GM12865 (cell line): Measurements from ENCODE around the gene CCER1.

Experiments
- DNase-seq: peaks from one replicate; pipeline ENCODE4 v3.0.0; 2010; ENCODE audit warnings: low read depth
- H3K4me3 ChIP-seq: 2 replicates; pipeline ENCODE4 v1.5.1; 2011; ENCODE audit warnings: mild to moderate bottlenecking, low read depth, low read length, control low read depth
- TF ChIP-seq, protein P1 (sequence below): IDR thresholded peaks from 2 replicates; pipeline ENCODE4 v1.5.1; 2011; ENCODE audit warnings: low read length, control low read depth, low read depth, inconsistent platforms; ENCODE audit not compliant: insufficient read depth; ENCODE audit errors: missing control alignments

CCER1 gene

DNA sequence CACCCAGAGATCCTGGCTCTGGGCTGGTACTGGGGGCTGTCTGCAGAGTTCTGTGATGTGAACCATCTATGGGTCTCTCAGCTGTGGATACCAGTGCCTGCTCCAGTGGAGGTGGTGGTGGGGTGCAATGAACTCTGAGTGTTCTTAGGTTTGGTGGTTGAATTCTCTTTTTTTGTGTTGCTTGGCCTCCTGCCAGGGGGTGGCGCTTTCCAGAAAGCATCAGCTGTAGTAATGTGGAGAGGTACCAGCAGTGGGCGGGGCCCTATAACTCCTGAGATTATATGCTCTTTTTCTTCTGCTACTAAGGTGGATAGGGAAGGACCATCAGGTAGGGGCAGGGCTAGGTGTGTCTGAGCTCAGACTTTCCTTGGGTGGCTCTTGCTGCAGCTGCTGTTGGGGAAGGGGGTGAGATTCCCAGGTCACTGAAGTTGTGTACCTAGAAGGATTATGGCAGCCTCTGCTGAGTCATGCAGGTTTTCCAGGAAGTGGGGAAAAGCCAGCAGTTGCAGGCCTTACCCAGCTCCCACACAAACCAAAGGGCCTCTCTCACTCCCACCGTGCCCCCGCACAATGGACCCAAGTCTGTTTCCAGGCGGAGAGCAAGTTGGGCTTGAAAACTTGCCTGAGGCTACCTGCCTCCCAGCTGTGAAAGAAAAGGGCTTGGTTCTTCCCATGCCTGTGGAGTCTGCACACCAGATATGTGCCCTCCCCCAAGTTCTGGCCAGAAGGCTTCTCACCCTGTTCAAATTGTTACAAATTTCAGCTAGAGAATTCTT lies 18.6 kb downstream of the CCER1 start:
- DNase-seq, result no peak
- H3K4me3 ChIP-seq, result no peak overlapping the region
- TF ChIP-seq, protein P1, sequence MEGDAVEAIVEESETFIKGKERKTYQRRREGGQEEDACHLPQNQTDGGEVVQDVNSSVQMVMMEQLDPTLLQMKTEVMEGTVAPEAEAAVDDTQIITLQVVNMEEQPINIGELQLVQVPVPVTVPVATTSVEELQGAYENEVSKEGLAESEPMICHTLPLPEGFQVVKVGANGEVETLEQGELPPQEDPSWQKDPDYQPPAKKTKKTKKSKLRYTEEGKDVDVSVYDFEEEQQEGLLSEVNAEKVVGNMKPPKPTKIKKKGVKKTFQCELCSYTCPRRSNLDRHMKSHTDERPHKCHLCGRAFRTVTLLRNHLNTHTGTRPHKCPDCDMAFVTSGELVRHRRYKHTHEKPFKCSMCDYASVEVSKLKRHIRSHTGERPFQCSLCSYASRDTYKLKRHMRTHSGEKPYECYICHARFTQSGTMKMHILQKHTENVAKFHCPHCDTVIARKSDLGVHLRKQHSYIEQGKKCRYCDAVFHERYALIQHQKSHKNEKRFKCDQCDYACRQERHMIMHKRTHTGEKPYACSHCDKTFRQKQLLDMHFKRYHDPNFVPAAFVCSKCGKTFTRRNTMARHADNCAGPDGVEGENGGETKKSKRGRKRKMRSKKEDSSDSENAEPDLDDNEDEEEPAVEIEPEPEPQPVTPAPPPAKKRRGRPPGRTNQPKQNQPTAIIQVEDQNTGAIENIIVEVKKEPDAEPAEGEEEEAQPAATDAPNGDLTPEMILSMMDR, result no peak

DNA sequence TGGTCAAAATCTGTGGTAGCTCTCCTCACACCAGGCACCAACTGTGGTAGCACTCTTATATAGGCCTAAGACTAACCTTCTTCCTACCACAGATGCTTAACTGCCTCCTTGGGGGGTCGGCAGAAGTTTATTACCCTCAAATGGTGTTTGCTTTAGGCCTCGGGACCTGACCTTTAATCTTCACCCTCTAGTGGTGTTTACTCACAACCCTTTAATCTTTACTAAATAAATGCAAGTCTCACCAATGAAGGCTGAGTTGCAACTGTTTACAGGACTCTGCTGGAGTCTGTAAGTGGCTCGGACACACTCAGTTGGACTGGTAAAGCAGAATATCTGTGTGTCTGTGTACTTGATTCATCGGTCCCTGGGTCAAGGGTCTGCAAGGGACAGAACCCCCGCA lies 29.4 kb downstream of the CCER1 start:
- no peak overlapping the region for H3K4me3 ChIP-seq
- DNase-seq, result no peak
- TF ChIP-seq, protein P1, result no peak

DNA sequence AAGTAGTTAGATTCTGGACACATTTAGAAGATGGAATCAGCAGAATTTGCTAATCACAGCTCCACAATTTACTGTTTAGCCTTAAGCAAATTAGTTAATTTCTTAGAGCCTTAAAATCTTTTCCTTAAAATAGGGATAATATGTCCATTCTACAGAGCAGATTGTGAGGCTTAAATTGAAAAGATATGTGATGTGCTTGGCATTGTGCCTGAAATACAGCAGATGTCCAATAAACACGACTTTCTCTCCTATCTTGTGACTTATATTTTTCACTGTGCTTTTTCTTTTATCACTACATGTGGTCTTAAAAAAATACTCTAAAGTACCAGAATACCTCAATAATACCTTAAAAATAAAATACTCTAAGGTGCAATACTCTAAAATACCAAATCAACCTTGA lies 30.6 kb downstream of the CCER1 start:
- H3K4me3 ChIP-seq, result no peak overlapping the region
- TF ChIP-seq, protein P1, result no peak
- no peak for DNase-seq

DNA sequence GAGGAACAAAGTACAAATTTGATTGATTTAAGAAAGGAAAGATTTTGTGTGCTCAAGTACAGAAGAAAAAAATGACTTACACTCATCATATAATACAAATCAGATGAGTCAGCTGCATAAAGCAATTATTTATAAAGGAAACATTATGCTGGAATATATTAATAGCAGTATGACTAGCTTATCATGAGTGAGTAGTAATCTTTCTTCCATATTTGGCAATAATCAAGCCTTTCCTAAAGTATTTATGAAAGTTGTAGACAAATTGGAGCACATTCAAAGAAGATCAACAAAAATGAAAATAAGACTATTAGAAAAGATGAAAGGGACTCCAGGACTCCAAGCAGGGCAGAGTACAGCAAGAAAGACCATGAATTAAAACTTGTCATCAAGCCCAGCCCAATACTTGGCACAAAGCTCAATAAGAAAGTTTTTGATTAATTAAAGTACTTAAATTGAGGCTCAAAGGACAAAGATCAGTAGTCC lies 32.8 kb downstream of the CCER1 start:
- TF ChIP-seq, protein P1, result no peak
- no peak for DNase-seq
- no peak overlapping the region for H3K4me3 ChIP-seq

DNA sequence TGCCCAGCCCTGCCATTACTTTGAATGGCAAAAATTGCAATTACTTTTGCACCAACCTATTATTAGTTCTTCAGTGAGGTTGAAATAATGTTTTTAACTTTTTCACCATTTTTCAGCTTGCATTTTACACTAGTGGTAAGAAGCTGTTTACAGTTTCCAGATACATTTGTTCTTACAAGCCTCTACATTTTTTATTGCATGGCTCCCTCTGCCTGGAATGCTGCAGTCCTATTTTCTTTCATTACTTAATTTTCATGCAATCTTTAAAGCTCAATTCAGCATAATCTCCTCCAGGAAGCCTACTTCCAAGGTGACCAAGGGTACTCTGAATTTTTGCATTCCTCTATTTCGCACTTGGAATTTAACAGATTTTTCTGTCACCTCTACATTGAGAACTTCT lies 33.4 kb downstream of the CCER1 start:
- H3K4me3 ChIP-seq, result no peak overlapping the region
- DNase-seq, result no peak
- TF ChIP-seq, protein P1, result no peak

DNA sequence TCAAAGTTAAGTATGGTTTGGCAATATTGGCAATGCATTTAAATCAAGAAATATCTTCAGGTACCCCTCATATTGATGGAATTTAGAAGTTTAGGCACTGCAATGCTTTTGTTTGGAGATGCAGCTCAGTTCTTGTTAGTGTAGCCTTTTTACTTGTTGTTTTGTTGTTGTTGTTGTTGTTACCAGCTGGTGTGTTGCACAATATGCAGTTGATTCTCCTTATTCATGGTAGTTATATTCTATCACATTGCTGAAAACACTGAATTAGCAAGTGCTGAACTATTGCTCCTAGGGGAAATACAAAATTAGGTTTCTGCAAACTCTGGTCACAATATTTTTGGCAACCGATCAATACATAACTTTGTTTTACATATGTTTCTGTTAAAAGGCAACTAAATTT lies 34.8 kb downstream of the CCER1 start:
- no peak overlapping the region for H3K4me3 ChIP-seq
- TF ChIP-seq, protein P1, result no peak
- no peak for DNase-seq

DNA sequence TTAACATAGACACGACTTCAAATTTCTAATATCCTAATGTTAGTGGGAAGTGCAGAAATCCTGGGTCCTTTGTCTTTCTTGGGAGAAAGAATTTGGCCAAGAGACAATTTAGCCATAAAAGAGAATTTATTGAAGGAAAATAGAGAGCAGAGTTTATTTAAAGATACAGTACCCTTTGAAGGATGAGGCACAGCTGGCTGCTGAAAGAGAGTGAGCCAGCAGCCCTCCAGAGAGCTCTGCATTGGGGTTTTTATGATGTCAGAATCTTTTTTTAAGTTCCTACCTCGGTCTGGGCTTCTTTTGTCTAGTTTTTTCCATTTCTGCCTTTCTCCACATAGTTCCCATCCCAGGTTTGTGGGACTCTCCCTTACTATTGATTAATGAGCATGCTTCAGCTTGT lies 37.5 kb downstream of the CCER1 start:
- DNase-seq, result no peak
- H3K4me3 ChIP-seq, result no peak overlapping the region
- TF ChIP-seq, protein P1, result no peak
